Cardiac fibroblast (primary cell): ENCODE data around the gene TRAP1.
"Not testable (repeated sequence)": the region's sequence is repeated elsewhere in the genome, so short reads cannot be mapped to it uniquely, and the experiment has no call there.

ENCODE experiments used
- DNase-seq, 2 donors: peaks; one replicate each; pipeline versions ENCODE4 v3.0.0 to v3.0.0-alpha.2; 2010; ENCODE audit warnings: low read depth in 2 of 2
- H3K4me3 ChIP-seq, 2 donors: replicated peaks in 1 of 2; 1 replicate in 1 of 2; 2 replicates in 1 of 2; pipeline ENCODE4 v1.5.1; 2011; ENCODE audit warnings: low read depth in 2 of 2, low read length in 2 of 2, mild to moderate bottlenecking in 2 of 2, moderate library complexity in 1 of 2
- TF ChIP-seq, protein P1 (sequence below): IDR thresholded peaks from one replicate; pipeline ENCODE4 v1.5.1; 2011; ENCODE audit warnings: low read depth, mild to moderate bottlenecking, low read length, inconsistent platforms

TRAP1 gene

DNA sequence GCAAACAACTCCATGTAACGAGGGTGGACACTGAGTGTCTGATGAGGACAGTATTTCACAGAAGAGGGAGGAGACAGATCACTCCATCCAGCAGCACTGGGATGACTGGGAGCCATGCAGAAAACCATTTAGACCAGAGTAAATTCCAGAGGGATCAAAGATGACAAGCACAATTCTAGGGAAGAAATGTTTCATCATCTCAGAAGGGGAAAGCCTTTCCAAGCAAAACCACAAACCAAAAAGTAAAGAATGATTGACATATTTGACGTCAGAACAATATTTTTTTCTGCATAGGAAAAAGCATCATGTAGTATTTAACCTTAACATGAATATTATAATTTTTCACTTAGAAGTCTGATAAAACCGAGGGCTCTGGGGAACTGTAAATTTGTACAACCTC, 58.1 kb downstream of the TRAP1 start:
- TF ChIP-seq, protein P1, sequence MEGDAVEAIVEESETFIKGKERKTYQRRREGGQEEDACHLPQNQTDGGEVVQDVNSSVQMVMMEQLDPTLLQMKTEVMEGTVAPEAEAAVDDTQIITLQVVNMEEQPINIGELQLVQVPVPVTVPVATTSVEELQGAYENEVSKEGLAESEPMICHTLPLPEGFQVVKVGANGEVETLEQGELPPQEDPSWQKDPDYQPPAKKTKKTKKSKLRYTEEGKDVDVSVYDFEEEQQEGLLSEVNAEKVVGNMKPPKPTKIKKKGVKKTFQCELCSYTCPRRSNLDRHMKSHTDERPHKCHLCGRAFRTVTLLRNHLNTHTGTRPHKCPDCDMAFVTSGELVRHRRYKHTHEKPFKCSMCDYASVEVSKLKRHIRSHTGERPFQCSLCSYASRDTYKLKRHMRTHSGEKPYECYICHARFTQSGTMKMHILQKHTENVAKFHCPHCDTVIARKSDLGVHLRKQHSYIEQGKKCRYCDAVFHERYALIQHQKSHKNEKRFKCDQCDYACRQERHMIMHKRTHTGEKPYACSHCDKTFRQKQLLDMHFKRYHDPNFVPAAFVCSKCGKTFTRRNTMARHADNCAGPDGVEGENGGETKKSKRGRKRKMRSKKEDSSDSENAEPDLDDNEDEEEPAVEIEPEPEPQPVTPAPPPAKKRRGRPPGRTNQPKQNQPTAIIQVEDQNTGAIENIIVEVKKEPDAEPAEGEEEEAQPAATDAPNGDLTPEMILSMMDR: no peak

DNA sequence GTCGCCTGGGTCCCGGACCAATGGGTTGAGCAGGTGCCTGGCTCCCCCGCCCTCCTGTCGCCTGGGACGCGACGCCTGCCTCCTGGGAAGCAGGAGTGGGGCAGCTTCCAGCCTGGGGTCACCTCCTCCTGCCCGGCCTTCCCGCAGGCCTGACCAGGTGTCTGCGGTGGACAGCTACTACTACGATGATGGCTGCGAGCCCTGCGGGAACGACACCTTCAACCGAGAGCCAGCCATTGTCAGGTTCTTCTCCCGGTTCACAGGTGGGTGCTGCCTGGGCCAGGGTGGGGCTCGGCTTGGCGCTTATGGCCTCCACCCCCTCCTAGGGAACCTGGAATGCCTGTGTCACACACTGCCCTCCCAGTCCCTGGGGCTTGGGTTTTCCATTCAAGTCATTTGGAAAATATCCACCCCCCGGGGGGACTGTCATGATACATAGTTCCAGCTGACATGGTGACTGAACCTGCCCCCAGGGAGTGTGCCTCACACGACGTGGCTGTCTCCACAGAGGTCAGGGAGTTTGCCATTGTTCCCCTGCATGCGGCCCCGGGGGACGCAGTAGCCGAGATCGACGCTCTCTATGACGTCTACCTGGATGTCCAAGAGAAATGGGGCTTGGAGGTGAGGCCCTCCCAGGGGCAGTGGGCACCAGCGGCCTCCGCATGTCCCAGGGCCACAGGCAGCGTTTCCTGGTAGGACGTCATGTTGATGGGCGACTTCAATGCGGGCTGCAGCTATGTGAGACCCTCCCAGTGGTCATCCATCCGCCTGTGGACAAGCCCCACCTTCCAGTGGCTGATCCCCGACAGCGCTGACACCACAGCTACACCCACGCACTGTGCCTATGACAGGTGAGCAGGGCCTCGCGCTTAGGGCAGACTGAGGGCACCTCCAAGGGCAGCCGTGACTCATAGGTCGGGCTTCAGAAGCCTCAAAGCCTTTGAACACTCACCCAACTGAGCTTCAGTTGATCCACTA, 60.5 kb downstream of the TRAP1 start:
- TF ChIP-seq, protein P1: no peak
- H3K4me3 ChIP-seq: no peak overlapping the region
- no peak for DNase-seq

More for the DNA sequence above, 58.1 kb downstream of the TRAP1 start:
- H3K4me3 ChIP-seq: no peak overlapping the region
- peak in 1 of 2 donors; percentile 42 for DNase-seq

DNA sequence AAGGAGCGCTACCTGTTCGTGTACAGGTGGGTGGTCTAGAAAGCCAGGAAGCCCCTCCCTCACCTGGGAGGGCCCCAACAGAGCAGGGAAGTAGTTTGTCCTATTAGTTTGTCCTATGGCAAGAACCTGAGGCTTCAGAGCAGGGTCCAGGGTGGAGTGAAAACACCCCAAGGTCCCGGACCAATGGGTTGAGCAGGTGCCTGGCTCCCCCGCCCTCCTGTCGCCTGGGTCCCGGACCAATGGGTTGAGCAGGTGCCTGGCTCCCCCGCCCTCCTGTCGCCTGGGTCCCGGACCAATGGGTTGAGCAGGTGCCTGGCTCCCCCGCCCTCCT, 61.2 kb downstream of the TRAP1 start:
- DNase-seq, H3K4me3 ChIP-seq: not testable (repeated sequence)

DNA sequence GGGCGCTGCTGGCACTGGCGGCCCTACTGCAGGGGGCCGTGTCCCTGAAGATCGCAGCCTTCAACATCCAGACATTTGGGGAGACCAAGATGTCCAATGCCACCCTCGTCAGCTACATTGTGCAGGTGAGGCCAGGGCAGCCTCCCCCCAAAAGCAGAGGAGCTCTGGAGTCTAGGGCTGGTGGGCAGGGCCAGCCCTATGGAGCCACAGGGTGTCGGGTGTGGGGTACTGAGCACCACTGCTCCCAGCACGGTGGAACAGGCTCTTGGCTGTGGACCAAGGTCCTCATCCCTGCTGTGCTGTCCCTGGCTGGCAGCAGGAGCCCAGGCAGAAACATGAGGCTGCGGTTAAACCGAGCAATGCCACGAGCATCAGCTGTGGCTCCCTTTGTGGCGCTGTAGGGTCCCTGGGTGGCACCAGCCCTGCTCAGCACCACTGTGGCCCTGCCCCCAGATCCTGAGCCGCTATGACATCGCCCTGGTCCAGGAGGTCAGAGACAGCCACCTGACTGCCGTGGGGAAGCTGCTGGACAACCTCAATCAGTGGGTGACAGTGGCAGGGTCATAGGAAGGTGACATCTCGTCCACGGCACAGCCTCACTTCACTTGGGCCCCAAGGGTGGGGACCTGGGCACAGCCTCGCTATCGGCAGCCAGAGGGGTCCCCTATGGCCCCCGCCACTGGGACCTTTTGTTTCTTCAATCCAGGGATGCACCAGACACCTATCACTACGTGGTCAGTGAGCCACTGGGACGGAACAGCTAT, 61.7 kb downstream of the TRAP1 start:
- TF ChIP-seq, protein P1: no peak
- no peak overlapping the region for H3K4me3 ChIP-seq
- DNase-seq: no peak

DNA sequence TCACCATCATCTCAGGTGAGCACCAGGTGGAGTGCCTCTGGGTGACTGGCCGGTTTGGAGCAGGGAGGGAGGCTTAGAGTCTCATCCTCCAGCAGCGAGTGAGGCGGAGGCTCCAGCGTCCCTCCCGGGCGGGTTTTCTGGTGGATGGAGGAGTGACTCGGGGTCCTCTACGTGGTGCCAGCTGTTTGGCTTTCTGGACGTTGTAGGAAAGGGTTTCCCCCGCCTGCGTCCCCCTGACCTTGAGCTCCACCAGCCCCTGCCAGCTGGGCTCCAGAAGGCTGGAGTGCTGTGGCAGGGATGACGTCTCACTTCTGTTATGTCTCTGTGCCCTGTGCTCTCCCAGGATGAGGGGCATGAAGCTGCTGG, 62.3 kb downstream of the TRAP1 start:
- TF ChIP-seq, protein P1: no peak
- no peak for DNase-seq
- no peak overlapping the region for H3K4me3 ChIP-seq

DNA sequence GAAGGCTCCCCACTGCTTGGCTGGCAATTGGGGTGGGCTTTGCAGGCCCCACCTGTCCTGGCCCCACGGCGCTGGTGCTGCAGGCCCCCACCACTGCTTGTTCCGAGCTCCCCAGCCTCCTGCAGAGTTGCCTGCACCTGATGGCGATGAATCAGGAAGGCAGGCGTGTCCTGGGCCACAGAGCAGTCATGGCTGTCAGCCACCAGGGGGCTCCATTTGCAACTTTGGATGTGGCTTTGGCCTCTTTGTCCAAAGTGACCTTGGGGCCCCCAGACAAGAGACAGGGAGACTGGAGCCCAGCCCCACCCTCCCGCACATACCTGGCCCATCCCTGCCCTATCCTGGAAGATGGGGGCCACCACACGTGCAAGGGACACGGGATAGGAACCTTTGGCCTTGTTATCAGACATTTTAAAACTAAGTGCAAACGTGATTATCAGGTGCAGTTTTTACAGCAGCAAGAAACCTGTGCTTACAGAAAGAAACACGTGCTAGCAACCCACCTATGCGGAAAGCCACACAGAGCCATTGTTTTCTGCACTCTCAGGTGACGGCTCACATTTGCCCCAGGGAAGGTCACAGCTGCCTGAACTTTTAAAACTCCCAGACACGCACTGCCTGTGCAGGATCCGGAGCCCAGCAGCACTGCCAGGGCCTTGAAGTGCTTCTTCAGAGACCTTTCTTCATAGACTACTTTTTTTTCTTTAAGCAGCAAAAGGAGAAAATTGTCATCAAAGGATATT, 62.9 kb downstream of the TRAP1 start, which contains the start of gene DNASE1:
Gene DNASE1 (plus strand): TSS at position 443 of the 743 bp plus-strand sequence. CDS start 683 bp downstream, outside the sequence.
- peak; percentile 63 to 75 for DNase-seq
- TF ChIP-seq, protein P1: peak; percentile 85
- H3K4me3 ChIP-seq: no peak within 1 kb of the TSS
